KG1 (cell line): ENCODE data around the gene NCK2.
"Not testable (repeated sequence)": the region's sequence is repeated elsewhere in the genome, so short reads cannot be mapped to it uniquely, and the experiment has no call there.

Experiments
- DNase-seq: peaks from one replicate; lab custom pipeline; 2025; lab: John Stamatoyannopoulos, UW

Gene NCK2

GRCh38 chr2:105756435-105756834 is 11.7 kb downstream of the NCK2 start:
- DNase-seq = no peak

GRCh38 chr2:105756865-105757264 is 12.2 kb downstream of the NCK2 start:
- not testable (repeated sequence) for DNase-seq

- DNase-seq = no peak
These were observed 12.7 kb downstream of the NCK2 start for GRCh38 chr2:105757433-105757832.

GRCh38 chr2:105760191-105760590 is 15.5 kb downstream of the NCK2 start:
- DNase-seq = no peak

GRCh38 chr2:105760639-105761337 is 16.1 kb downstream of the NCK2 start:
- no peak for DNase-seq

GRCh38 chr2:105761931-105762515 is 17.3 kb downstream of the NCK2 start:
- no peak for DNase-seq

- no peak for DNase-seq
These were observed 18.4 kb downstream of the NCK2 start for GRCh38 chr2:105763076-105763475.

- DNase-seq = no peak
These were observed 19.3 kb downstream of the NCK2 start for GRCh38 chr2:105764059-105764458.

- DNase-seq = no peak
These were observed 20.9 kb downstream of the NCK2 start for GRCh38 chr2:105765415-105766299.

- DNase-seq = no peak
These were observed 21.7 kb downstream of the NCK2 start for GRCh38 chr2:105766300-105766866.

GRCh38 chr2:105768176-105768575 is 23.5 kb downstream of the NCK2 start:
- DNase-seq = no peak

GRCh38 chr2:105768961-105769452 is 24.3 kb downstream of the NCK2 start:
- no peak for DNase-seq

- DNase-seq = no peak
These were observed 24.8 kb downstream of the NCK2 start for GRCh38 chr2:105769504-105769903.

GRCh38 chr2:105770149-105770548 is 25.4 kb downstream of the NCK2 start:
- no peak for DNase-seq

- DNase-seq = not testable (repeated sequence)
These were observed 26.6 kb downstream of the NCK2 start for GRCh38 chr2:105771291-105771690.

GRCh38 chr2:105771836-105772235 is 27.1 kb downstream of the NCK2 start:
- no peak for DNase-seq

GRCh38 chr2:105772362-105772761 is 27.6 kb downstream of the NCK2 start:
- DNase-seq = no peak

- no peak for DNase-seq
These were observed 28.9 kb downstream of the NCK2 start for GRCh38 chr2:105773568-105773967.

- no peak for DNase-seq
These were observed 30.1 kb downstream of the NCK2 start for GRCh38 chr2:105774781-105775337.

- DNase-seq = no peak
These were observed 31.3 kb downstream of the NCK2 start for GRCh38 chr2:105775809-105776559.

- DNase-seq = no peak
These were observed 31.8 kb downstream of the NCK2 start for GRCh38 chr2:105776560-105776928.
